MCF 10A (cell line): ENCODE data around the gene MTA2. TPM values are rescaled to one million over a fixed set of nuclear protein-coding genes. Genes with fewer than 3 reads are reported as not detected.
"Not testable (repeated sequence)": the region's sequence is repeated elsewhere in the genome, so short reads cannot be mapped to it uniquely, and the experiment has no call there.

ENCODE experiments used
- BruUV-seq: library from RNA; stranded (reverse); fragments of 400-500 nt; replicated peaks from 2 replicates; lab custom pipeline; 2021; lab: Mats Ljungman, UMichigan
- CTCF ChIA-PET: fragments of 300-600 bp; sonication (Branson Sonifier 250); formaldehyde crosslinking; extraction: SDS; loops from one replicate; lab custom pipeline; 2021; ENCODE audit warnings: antibody characterized with exemption, inconsistent platforms; lab: Yijun Ruan, JAX
- POLR2A ChIA-PET: fragments of 300-600, 350-650 bp; sonication (Branson Sonifier 250); formaldehyde crosslinking; extraction: SDS; loops from one replicate; lab custom pipeline; 2020; ENCODE audit warnings: antibody characterized with exemption, inconsistent platforms; lab: Yijun Ruan, JAX
- DNase-seq: peaks from one replicate; pipeline ENCODE4 v3.0.0-alpha.2; 2018; ENCODE audit not compliant: unreplicated experiment
- H3K27ac Mint-ChIP-seq: one replicate; pipeline ENCODE4 v1.8.0; 2022; ENCODE audit warnings: mild to moderate bottlenecking, low read depth, mixed read lengths; ENCODE audit not compliant: unreplicated experiment
- H3K27me3 Mint-ChIP-seq: one replicate; pipeline ENCODE4 v1.8.0; 2022; ENCODE audit warnings: mixed read lengths; ENCODE audit not compliant: insufficient read depth, unreplicated experiment
- H3K36me3 Mint-ChIP-seq: one replicate; pipeline ENCODE4 v1.8.0; 2022; ENCODE audit warnings: mild to moderate bottlenecking, moderate library complexity, mixed read lengths; ENCODE audit not compliant: insufficient read depth, unreplicated experiment
- H3K4me1 Mint-ChIP-seq: one replicate; pipeline ENCODE4 v1.8.0; 2022; ENCODE audit warnings: mixed read lengths; ENCODE audit not compliant: insufficient read depth, unreplicated experiment
- H3K4me3 Mint-ChIP-seq: one replicate; pipeline ENCODE4 v1.8.0; 2022; ENCODE audit warnings: mild to moderate bottlenecking, moderate library complexity, mixed read lengths; ENCODE audit not compliant: unreplicated experiment
- H3K9me3 Mint-ChIP-seq: one replicate; pipeline ENCODE4 v1.8.0; 2022; ENCODE audit warnings: mixed read lengths; ENCODE audit not compliant: unreplicated experiment
- intact Hi-C: fragments of 100-400 bp; cut with micrococcal nuclease; formaldehyde crosslinking; loops from 2 replicates; pipeline ENCODE4 v1.14.1; 2022
- total RNA-seq: library from RNA; stranded (reverse); gene quantifications from 2 replicates; pipeline ENCODE4 v1.2.3, GENCODE V29; 2022
- TF ChIP-seq, protein P1 (sequence below): fragments of 200-600 bp; IDR thresholded peaks from one replicate; pipeline ENCODE4 v1.8.0; 2022; ENCODE audit warnings: antibody characterized with exemption, mild to moderate bottlenecking; ENCODE audit not compliant: unreplicated experiment

The MTA2 gene
- total RNA-seq, 1 experiment from 2014 or later = 176 TPM

GRCh38 chr11:62553839-62554361 is 47.8 kb downstream of the MTA2 start:
- peak; percentile 80 for DNase-seq
- Mint-ChIP-seq H3K4me1 (peaks cover 50% of the 10 kb centered on the region), H3K4me3 (peak overlapping the region; percentile 68), H3K9me3 (no peaks in the 10 kb centered on the region), H3K36me3 (peaks cover 24% of the 10 kb centered on the region), H3K27ac (peak overlapping the region; percentile 95), H3K27me3 (no peaks in the 10 kb centered on the region)
- ChIA-PET CTCF (interaction anchor here (0.5 to 5.8 kb wide), 10 partner anchors 10 to 979 kb away, joined by 3 to 69 read pairs (median 7); no protein-coding TSS in a partner anchor), POLR2A (interaction anchor here (0.7 to 13.5 kb wide), 30 partner anchors 9 to 1192 kb away, joined by 3 to 599 read pairs (median 7); partner anchors contain the start of genes AHNAK, B3GAT3, CYB561A3 and EEF1G)
- TF ChIP-seq, protein P1, sequence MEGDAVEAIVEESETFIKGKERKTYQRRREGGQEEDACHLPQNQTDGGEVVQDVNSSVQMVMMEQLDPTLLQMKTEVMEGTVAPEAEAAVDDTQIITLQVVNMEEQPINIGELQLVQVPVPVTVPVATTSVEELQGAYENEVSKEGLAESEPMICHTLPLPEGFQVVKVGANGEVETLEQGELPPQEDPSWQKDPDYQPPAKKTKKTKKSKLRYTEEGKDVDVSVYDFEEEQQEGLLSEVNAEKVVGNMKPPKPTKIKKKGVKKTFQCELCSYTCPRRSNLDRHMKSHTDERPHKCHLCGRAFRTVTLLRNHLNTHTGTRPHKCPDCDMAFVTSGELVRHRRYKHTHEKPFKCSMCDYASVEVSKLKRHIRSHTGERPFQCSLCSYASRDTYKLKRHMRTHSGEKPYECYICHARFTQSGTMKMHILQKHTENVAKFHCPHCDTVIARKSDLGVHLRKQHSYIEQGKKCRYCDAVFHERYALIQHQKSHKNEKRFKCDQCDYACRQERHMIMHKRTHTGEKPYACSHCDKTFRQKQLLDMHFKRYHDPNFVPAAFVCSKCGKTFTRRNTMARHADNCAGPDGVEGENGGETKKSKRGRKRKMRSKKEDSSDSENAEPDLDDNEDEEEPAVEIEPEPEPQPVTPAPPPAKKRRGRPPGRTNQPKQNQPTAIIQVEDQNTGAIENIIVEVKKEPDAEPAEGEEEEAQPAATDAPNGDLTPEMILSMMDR = no peak
- no TSS peak for BruUV-seq
- intact Hi-C loops = loop anchor here (1.0 kb wide), 1 partner anchor 9 kb away; no protein-coding TSS in a partner anchor

GRCh38 chr11:62553080-62553838 is 48.4 kb downstream of the MTA2 start:
- TF ChIP-seq, protein P1 = no peak
- ChIA-PET CTCF (interaction anchor here (0.5 to 5.8 kb wide), 12 partner anchors 10 to 980 kb away, joined by 3 to 69 read pairs (median 4); no protein-coding TSS in a partner anchor), POLR2A (interaction anchor here (0.6 to 13.5 kb wide), 37 partner anchors 8 to 1192 kb away, joined by 3 to 599 read pairs (median 6); partner anchors contain the start of genes AHNAK, B3GAT3, C11orf98 and CSKMT)
- H3K36me3 Mint-ChIP-seq = peaks cover 18% of the 10 kb centered on the region
- H3K4me3 Mint-ChIP-seq = peak overlapping the region; percentile 68
- peak; percentile 93 for DNase-seq
- BruUV-seq = no TSS peak
- no peaks in the 10 kb centered on the region for H3K27me3 Mint-ChIP-seq
- H3K9me3 Mint-ChIP-seq = no peaks in the 10 kb centered on the region
- intact Hi-C loops = loop anchor here (1.0 kb wide), 1 partner anchor 8 kb away; no protein-coding TSS in a partner anchor
- H3K4me1 Mint-ChIP-seq = peaks cover 56% of the 10 kb centered on the region
- peak overlapping the region; percentile 95 for H3K27ac Mint-ChIP-seq

- Mint-ChIP-seq H3K27me3 (no peaks in the 10 kb centered on the region), H3K4me3 (peak overlapping the region; percentile 68), H3K27ac (peak overlapping the region; percentile 95), H3K36me3 (peaks cover 11% of the 10 kb centered on the region), H3K9me3 (no peaks in the 10 kb centered on the region), H3K4me1 (peaks cover 63% of the 10 kb centered on the region)
- TF ChIP-seq, protein P1 = no peak
- no peak for DNase-seq
- POLR2A ChIA-PET = interaction anchor here (0.7 to 13.5 kb wide), 34 partner anchors 8 to 1110 kb away, joined by 3 to 599 read pairs (median 7); partner anchors contain the start of genes AHNAK, B3GAT3, C11orf98 and CSKMT
- TSS peak; percentile 72 for BruUV-seq
- CTCF ChIA-PET = interaction anchor here (0.6 to 5.8 kb wide), 11 partner anchors 8 to 1180 kb away, joined by 3 to 69 read pairs (median 9); no protein-coding TSS in a partner anchor
- intact Hi-C loops = loop anchor here (1.0 kb wide), 1 partner anchor 7 kb away; no protein-coding TSS in a partner anchor
Measured at GRCh38 chr11:62552485-62553079, 49.1 kb downstream of the MTA2 start.

DNA sequence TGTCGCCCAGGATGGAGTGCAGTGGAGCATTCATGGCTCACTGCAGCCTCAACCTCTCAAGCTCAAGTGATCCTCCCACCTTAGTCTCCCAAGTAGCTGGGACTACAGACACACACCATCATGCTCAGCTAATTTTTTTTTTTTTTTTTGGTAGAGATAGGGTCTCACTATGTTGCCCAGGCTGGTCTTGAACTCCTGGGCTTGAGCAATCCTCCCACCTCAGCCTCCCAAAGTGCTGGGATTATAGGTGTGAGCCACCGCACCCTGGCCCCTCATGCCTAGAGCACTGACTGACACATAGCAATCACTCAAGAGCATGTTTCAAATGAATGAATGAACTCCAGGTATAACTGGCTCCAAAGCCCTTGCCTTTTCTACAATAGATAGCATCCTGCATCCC is 51.2 kb downstream of the MTA2 start:
- intact Hi-C loops, H3K27ac Mint-ChIP-seq, H3K4me3 Mint-ChIP-seq, H3K9me3 Mint-ChIP-seq, H3K36me3 Mint-ChIP-seq, H3K27me3 Mint-ChIP-seq, BruUV-seq, DNase-seq: not testable (repeated sequence)
- H3K4me1 Mint-ChIP-seq = peaks cover 46% of the 10 kb centered on the region
- CTCF ChIA-PET = interaction anchor here (0.7 to 5.8 kb wide), 8 partner anchors 7 to 155 kb away, joined by 3 to 69 read pairs (median 6); no protein-coding TSS in a partner anchor
- POLR2A ChIA-PET = interaction anchor here (1.1 to 11.4 kb wide), 5 partner anchors 10 to 42 kb away, joined by 3 to 121 read pairs (median 7); partner anchors contain the start of genes EEF1G and TUT1
